GM21447 (cell line): ENCODE results near the gene SRRM4.
"Not testable (repeated sequence)": the region's sequence is repeated elsewhere in the genome, so short reads cannot be mapped to it uniquely, and the experiment has no call there.

ENCODE experiments used
- ATAC-seq: cut with Tn5 transposase; IDR thresholded peaks from one replicate; pipeline ENCODE4 v1.9.1; 2021; ENCODE audit not compliant: unreplicated experiment

SRRM4 gene

DNA sequence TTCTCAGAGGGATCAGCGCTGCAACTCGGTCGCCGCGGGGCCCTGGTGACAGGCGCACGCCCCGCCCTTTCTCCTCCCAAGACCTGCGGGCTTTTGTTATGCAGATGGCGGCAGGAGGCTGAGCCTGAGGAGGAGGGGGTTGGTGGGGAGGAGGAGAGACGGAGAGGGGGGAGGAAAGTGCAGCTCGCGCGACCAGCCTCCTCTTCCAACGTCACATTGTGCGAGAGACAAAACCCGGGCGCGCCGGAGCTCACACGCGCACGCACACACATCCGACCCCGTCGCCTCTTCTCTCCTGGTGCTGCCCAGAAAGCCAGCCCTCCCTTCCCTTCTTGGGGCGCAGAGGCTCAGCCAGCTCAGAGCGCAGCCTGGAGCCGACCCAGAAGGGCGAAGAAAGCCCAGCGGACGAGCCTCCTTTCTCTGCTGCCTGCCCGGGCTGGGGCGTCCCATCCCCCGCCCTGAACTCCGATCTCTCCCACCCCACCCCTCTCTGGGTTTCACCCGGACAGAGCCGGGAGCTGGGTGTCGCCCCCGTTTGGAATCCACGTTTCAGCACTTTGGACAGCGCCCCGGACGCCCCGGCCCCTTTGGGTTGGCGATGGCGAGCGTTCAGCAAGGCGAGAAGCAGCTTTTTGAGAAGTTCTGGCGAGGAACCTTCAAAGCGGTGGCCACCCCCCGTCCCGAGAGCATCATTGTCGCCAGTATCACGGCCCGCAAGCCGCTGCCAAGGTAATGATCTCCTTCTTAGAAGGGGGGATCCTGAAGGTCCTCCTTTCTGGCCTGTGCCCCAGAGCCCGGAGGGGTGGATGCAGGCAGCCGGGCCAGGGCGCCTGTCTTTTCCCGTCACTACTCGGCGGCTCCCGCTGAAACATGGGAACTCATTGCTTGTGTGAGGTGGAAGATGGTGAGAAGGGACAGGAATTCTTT lies at the start of gene SRRM4:
SRRM4 (plus strand) TSS at position 257 of the 927 bp plus-strand sequence; CDS start at position 599, 342 bp downstream.
- no peak for ATAC-seq

- ATAC-seq, result no peak
Measured at GRCh38 chr12:118946256-118946655, 35.1 kb upstream of the SRRM4 start.

GRCh38 chr12:118958520-118958919 lies 22.8 kb upstream of the SRRM4 start:
- ATAC-seq, result no peak

- no peak for ATAC-seq
Measured at GRCh38 chr12:118959348-118959747, 22.0 kb upstream of the SRRM4 start.

DNA sequence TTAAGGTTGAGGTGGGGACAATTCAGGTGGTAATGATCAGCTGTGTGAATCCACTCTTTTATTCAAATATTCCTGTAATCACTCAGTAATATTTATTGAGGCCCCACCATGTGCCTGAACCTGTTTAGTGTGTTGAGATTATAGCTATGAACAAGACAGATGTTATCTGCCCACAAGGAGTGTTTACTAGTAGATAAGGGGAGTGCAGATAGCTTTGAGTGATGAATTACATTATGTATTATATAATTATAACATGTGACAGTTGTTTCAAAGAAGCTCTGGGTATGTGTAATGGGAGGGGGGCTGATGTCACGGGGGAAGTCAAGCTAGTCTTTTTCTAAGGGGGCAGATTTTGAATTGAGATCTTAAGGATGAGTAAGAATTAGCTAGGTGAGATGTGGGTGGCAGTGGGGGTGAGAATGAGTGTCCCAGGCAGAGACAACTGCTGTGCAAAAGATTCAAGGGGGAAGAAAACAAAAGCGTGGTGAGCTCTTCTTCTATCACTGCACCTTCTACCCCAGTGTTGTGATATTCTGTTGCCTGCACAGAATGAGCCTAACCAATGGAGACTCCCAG lies 21.3 kb upstream of the SRRM4 start:
- no peak for ATAC-seq

- ATAC-seq, result no peak
Measured at GRCh38 chr12:118960865-118961264, 20.5 kb upstream of the SRRM4 start.

GRCh38 chr12:118964988-118965387 lies 16.4 kb upstream of the SRRM4 start:
- ATAC-seq, result no peak

- ATAC-seq, result no peak
Measured at GRCh38 chr12:118970856-118971255, 10.5 kb upstream of the SRRM4 start.

- no peak for ATAC-seq
Measured at GRCh38 chr12:118972982-118973381, 8.4 kb upstream of the SRRM4 start.

- no peak for ATAC-seq
Measured at GRCh38 chr12:118979763-118980406, 1.5 kb upstream of the SRRM4 start.

DNA sequence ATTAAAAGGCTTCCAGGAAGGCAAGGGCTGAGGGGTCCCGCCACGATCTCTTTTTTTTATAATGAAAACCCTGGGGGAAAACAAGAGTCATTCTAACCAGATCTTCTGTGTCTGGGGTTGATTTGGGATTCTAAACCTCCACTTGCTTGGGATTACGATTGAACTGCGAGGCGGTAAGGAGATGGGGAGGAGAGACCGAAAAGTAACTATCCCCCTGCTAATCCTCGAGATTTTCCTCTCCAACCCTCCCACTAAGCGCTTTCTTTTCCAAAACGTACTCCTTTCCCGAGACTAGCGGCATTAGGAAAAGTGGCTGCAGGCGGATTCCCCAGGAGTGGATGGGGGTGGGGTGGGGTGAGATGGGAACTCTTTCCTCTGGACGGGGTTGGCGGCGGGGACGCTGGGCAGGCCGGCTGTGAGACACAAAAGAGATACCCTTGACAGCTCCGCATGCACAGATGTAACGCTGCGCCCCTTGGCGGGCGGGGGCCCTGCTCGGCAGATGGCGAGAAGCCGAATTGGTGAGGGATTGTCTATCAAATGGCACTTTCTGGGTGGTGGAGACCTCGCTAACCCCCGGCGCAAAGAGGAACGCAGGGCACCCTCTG lies 830 bp upstream of the SRRM4 start:
- ATAC-seq, result no peak

DNA sequence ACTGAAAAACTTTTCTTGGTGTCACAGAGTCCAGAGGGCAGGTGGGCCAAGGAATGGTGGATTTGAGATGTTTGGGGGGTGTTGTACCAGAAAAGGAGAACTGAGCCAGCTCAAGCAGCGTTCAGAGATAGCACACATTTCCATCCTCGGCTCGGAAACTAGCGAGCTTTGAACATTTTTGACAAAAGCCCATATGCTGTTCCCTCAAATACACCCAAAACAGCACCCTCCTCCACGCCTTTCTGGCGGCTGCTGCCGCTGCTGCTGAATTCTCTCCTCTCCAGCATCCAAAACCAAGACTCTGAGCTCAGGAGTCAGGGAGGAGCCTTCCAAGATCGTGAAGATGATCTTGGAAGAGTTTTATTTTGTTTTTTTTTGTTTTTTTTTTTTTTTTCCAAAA lies 961 bp downstream of the SRRM4 start:
- no peak for ATAC-seq

DNA sequence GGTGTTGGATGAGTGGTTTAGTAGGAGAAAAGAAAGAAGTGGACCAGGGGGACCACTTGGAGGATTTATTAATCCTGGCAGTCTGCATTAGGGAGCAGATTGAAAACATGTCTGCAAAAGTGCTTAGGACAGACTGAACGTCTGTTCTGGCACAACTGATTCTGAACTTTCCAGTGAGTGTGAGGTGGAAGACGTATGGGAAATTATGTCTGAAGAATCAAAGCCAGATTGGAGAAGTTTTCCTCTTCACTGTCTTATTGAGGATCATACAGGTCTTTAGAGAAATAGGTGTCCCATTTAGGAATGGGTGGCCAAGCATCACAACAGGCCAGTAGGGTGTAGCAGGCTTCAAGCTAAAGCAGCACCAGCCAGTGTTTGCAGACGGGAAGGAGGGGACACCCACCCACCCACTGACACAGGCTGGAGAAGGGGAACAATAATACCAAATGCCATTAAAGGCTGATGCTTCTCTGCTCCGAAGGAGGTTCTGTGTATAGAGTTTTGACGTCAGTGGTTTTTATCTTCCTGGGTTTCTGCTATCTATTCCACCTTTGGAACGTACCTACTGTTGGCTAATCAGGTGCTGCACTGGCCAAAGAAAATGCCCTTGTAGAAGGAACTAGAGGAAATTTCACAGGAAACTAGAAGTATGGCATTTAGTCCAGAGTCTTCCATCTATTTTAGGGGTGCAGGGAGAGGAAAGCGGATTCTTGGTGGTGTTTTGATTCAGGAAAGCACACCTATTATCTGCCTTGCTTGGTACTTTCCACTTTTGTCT lies 1.8 kb downstream of the SRRM4 start:
- no peak for ATAC-seq

GRCh38 chr12:118984161-118984943 lies 3.0 kb downstream of the SRRM4 start:
- ATAC-seq, result no peak

DNA sequence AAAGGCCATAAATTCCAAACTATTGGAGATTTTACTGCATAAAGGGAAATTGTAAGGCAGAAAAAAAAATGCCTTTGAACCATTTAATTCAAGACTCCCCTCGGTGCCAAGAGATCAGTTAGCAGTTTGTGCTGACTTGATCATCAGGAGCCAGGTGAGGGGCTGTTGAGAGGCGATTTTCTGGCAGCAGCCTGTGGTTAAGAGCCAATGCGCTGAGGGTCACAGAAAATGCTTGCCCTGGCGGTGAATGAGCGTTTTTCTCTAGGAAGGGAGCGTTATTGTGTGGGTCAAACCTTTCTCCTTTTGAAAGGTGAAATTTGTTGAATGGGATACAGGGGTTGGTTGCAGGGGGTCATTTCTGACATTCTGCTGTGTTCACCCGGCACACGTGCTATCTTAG lies 4.7 kb downstream of the SRRM4 start:
- no peak for ATAC-seq

GRCh38 chr12:118999107-118999506 lies 17.8 kb downstream of the SRRM4 start:
- no peak for ATAC-seq

DNA sequence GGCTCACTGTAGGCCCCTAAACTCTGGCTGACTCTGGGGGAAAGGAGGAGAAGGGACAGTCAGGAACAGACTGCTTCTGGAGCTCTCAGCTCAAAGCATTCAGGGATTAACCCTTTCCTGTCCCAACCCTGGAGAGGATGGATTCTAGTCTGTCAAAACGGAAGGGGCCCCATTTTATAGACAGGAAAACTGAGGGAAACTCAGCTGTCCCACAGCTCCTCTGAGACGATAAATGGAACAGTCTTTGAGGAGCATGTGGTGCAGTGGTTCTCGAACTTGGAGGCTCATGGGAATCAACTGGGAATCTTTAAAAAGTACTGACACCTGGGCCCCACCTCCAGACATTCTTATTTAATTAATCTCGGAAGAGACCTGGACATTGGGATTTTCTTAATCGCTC lies 23.7 kb downstream of the SRRM4 start:
- ATAC-seq, result no peak

DNA sequence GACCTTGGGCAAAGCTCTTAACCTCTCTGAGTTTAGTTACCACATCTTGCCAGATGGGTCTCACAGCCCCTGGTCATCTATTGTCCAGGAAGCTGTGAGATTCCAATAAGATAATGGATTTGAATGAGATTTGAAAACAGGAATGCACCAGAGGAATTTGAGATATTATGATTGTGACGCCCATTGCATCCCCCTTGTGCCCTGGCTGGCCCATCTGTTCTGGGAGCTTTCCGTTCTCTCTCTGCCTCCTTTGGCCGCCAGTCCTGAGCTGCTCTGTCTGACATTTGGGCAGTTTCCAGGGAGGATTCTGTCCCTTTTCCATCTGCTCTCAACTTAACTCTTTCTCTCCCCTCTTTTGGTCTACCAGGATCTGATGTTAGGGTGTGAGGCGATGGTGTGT lies 24.6 kb downstream of the SRRM4 start:
- ATAC-seq, result no peak

DNA sequence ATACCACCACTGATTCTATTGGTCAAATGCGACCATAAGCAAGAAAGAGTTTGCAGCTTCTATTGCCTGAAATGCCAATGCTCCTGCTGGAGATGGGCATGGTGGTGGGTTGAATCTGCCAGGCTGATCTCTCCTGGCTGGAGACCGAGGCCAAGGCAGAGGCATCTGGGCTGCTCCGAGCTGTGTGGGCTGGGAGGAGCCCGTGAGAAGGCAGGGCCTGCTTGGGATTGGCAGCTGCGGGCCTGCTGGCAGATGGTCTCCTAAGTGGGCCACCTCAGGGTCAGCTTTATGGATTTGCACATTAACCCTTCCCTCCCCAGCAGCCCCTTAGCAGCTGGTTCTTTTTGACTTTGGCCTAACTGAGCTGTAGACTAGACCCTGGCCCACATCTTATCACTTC lies 25.4 kb downstream of the SRRM4 start:
- ATAC-seq, result no peak

DNA sequence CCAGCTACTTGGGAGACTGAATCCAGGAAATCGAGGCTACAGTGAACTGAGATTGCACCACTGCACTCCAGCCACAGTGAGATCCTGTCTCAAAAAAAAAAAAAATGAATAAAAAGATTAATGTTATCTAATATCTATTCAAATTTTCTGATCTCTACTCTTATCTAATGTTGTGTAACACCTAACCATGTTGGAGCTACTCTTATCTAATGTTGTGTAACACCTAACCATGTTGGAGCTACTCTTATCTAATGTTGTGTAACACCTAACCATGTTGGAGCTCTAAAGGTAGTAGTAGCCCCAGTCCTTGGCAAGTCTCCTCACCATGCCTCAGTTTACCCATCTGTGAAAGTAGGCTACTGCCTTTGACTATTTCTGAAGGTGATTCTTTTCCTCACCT lies 26.9 kb downstream of the SRRM4 start:
- not testable (repeated sequence) for ATAC-seq
